H9 (cell line): Measurements from ENCODE around the gene EEF1E1. TPM values are rescaled to one million over a fixed set of nuclear protein-coding genes. Genes with fewer than 3 reads are reported as not detected.

Experiments
- DNase-seq: peaks from one replicate; pipeline ENCODE4 v3.0.0-alpha.2; 2017
- H2AFZ ChIP-seq: one replicate; pipeline ENCODE4 v1.6.1; 2013; ENCODE audit warnings: mild to moderate bottlenecking, low read length, control low read depth, moderate library complexity
- H2AK5ac ChIP-seq: 2 replicates; pipeline ENCODE4 v1.6.1; 2013; ENCODE audit warnings: low read length, control low read depth, mixed read lengths; ENCODE audit not compliant: insufficient read length
- H2BK120ac ChIP-seq: one replicate; pipeline ENCODE4 v1.6.1; 2013; ENCODE audit warnings: low read depth, mild to moderate bottlenecking, low read length, control low read depth, inconsistent platforms; ENCODE audit not compliant: poor library complexity, severe bottlenecking
- H2BK12ac ChIP-seq: 2 replicates; pipeline ENCODE4 v1.6.1; 2013; ENCODE audit warnings: low read length, control low read depth, mixed read lengths, low read depth; ENCODE audit not compliant: insufficient read length
- H2BK15ac ChIP-seq: 2 replicates; pipeline ENCODE4 v1.6.1; 2013; ENCODE audit warnings: low read depth, low read length, control low read depth
- H2BK20ac ChIP-seq: one replicate; pipeline ENCODE4 v1.6.1; 2013; ENCODE audit warnings: low read depth, mild to moderate bottlenecking, low read length, control low read depth, inconsistent platforms; ENCODE audit not compliant: poor library complexity, severe bottlenecking
- H2BK5ac ChIP-seq: 2 replicates; pipeline ENCODE4 v1.6.1; 2013; ENCODE audit warnings: low read length, control low read depth, mixed read lengths; ENCODE audit not compliant: insufficient read length
- H3K14ac ChIP-seq: 2 replicates; pipeline ENCODE4 v1.6.1; 2013; ENCODE audit warnings: low read length, control low read depth; ENCODE audit not compliant: insufficient read depth
- H3K18ac ChIP-seq: 2 replicates; pipeline ENCODE4 v1.6.1; 2013; ENCODE audit warnings: low read depth, mild to moderate bottlenecking, mixed read lengths, low read length, control low read depth; ENCODE audit not compliant: insufficient read length
- H3K23ac ChIP-seq: 2 replicates; pipeline ENCODE4 v1.6.1; 2013; ENCODE audit warnings: low read length, control low read depth, mixed read lengths, low read depth; ENCODE audit not compliant: insufficient read length
- H3K23me2 ChIP-seq: 2 replicates; pipeline ENCODE4 v1.6.1; 2013; ENCODE audit warnings: low read depth, mild to moderate bottlenecking, mixed read lengths, low read length, control low read depth; ENCODE audit not compliant: insufficient read length, poor library complexity, severe bottlenecking
- H3K27ac ChIP-seq: 2 replicates; pipeline ENCODE4 v1.5.1; 2013; ENCODE audit warnings: low read length, control low read depth, mixed read lengths, low read depth; ENCODE audit not compliant: insufficient read length
- H3K27me3 ChIP-seq: 2 replicates; pipeline ENCODE4 v1.6.1; 2013; ENCODE audit warnings: low read length, control low read depth, inconsistent platforms; ENCODE audit not compliant: insufficient read depth
- H3K4ac ChIP-seq: 2 replicates; pipeline ENCODE4 v1.6.1; 2013; ENCODE audit warnings: low read depth, mild to moderate bottlenecking, control low read depth, inconsistent platforms, low read length, moderate library complexity
- H3K4me1 ChIP-seq: 2 replicates; pipeline ENCODE4 v1.6.1; 2013; ENCODE audit warnings: low read length, control low read depth, inconsistent platforms; ENCODE audit not compliant: insufficient read depth
- H3K4me2 ChIP-seq: 2 replicates; pipeline ENCODE4 v1.6.1; 2013; ENCODE audit warnings: low read length, control low read depth, mixed read lengths; ENCODE audit not compliant: insufficient read length, insufficient read depth
- H3K56ac ChIP-seq: 2 replicates; pipeline ENCODE4 v1.6.1; 2013; ENCODE audit warnings: low read depth, mild to moderate bottlenecking, mixed read lengths, low read length, control low read depth; ENCODE audit not compliant: insufficient read length
- H3K79me1 ChIP-seq: 2 replicates; pipeline ENCODE4 v1.6.1; 2013; ENCODE audit warnings: low read depth, mild to moderate bottlenecking, moderate library complexity, low read length, control low read depth, inconsistent platforms; ENCODE audit not compliant: insufficient read depth, poor library complexity, severe bottlenecking
- H3K79me2 ChIP-seq: 2 replicates; pipeline ENCODE4 v1.6.1; 2013; ENCODE audit warnings: low read length, control low read depth, inconsistent platforms; ENCODE audit not compliant: insufficient read depth
- H3K9ac ChIP-seq: 2 replicates; pipeline ENCODE4 v1.6.1; 2013; ENCODE audit warnings: low read length, control low read depth, mixed read lengths; ENCODE audit not compliant: insufficient read length; ENCODE audit errors: extremely low read depth
- H3K9me3 ChIP-seq: one replicate; pipeline ENCODE4 v1.6.1; 2013; ENCODE audit warnings: low read depth, low read length, inconsistent platforms; ENCODE audit not compliant: control insufficient read depth
- H3T11ph ChIP-seq: one replicate; pipeline ENCODE4 v1.6.1; 2013; ENCODE audit warnings: mild to moderate bottlenecking, low read length, control low read depth, inconsistent platforms
- H4K20me1 ChIP-seq: one replicate; pipeline ENCODE4 v1.6.1; 2013; ENCODE audit not compliant: control insufficient read depth, insufficient read length, insufficient read depth
- H4K5ac ChIP-seq: 2 replicates; pipeline ENCODE4 v1.6.1; 2013; ENCODE audit warnings: low read depth, mild to moderate bottlenecking, mixed read lengths, low read length, control low read depth; ENCODE audit not compliant: insufficient read length
- H4K8ac ChIP-seq: replicated peaks from 2 replicates; pipeline ENCODE4 v1.6.1; 2013; ENCODE audit warnings: low read length, control low read depth, mixed read lengths, low read depth; ENCODE audit not compliant: insufficient read length
- H4K91ac ChIP-seq: 2 replicates; pipeline ENCODE4 v1.6.1; 2013; ENCODE audit warnings: low read depth, mild to moderate bottlenecking, moderate library complexity, mixed read lengths, low read length, control low read depth; ENCODE audit not compliant: insufficient read length
- H3K27ac Mint-ChIP-seq, 3 experiments: 2 replicates in 2 of 3; 3 replicates in 1 of 3; pipeline ENCODE4 v1.8.0; 2020 to 2021; ENCODE audit warnings: mixed read lengths in 3 of 3, mild to moderate bottlenecking in 1 of 3, moderate library complexity in 1 of 3
- H3K27me3 Mint-ChIP-seq: 2 replicates; pipeline ENCODE4 v1.8.0; 2021; ENCODE audit warnings: low read depth, mild to moderate bottlenecking, moderate library complexity, mixed read lengths
- H3K36me3 Mint-ChIP-seq, 3 experiments: 2 replicates in 2 of 3; 3 replicates in 1 of 3; pipeline ENCODE4 v1.8.0; 2020 to 2021; ENCODE audit warnings: low read depth in 3 of 3, mixed read lengths in 3 of 3; ENCODE audit not compliant: insufficient read depth in 1 of 3
- H3K4me1 Mint-ChIP-seq, 2 experiments: 2 replicates each; pipeline ENCODE4 v1.8.0; 2020; ENCODE audit warnings: mixed read lengths in 2 of 2
- H3K4me3 Mint-ChIP-seq, 2 experiments: 2 replicates in 1 of 2; 3 replicates in 1 of 2; pipeline ENCODE4 v1.8.0; 2020 to 2021; ENCODE audit warnings: mild to moderate bottlenecking in 2 of 2, mixed read lengths in 2 of 2, moderate library complexity in 1 of 2
- H3K9me3 Mint-ChIP-seq, 2 experiments: 2 replicates in 1 of 2; 3 replicates in 1 of 2; pipeline ENCODE4 v1.8.0; 2020; ENCODE audit warnings: mild to moderate bottlenecking in 2 of 2, mixed read lengths in 2 of 2, moderate library complexity in 1 of 2
- WGBS: extraction: QIAGEN DNeasy Blood & Tissue Kit; methylation state at CpG from one replicate; pipeline ENCODE4 v1.1.7; 2013; ENCODE audit warnings: missing lambda C conversion rate, low lambda C conversion rate, mixed read lengths; ENCODE audit not compliant: insufficient read length; ENCODE audit errors: extremely low coverage; 5-methylcytosine and 5-hydroxymethylcytosine counted together
- total RNA-seq: library from RNA; stranded (reverse); gene quantifications from 2 replicates; pipeline ENCODE4 v1.2.1, GENCODE V29; 2021
- TF ChIP-seq, protein P1 (sequence below): fragments of 200-600 bp; sonication (generic); conservative IDR thresholded peaks from 3 replicates; pipeline ENCODE4 v1.8.0; 2021; ENCODE audit warnings: antibody characterized with exemption, mild to moderate bottlenecking

EEF1E1 gene
- total RNA-seq, 1 experiment from 2014 or later: 71.8 TPM

DNA sequence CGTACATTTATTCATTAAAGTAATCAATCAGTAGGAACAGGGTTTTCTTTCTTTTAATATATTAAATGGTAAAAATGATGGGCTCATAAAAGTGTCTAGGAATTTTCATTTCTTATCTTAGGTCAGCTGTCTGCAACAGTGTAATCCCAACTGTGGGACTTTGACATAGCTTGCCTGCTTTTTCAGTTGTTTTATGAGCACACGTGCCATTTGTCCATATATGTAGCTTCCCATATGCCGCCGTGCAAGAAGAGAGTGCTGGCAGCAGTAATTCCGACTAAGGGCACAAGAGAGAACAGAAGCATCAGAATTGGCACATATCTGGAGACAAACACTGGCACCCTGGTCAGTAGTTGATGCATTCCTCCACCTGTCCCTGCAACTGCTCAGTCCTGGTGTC lies 20.9 kb upstream of the EEF1E1 start:
- Mint-ChIP-seq H3K4me1 (no peaks in the 10 kb centered on the region), H3K4me3 (no peak overlapping the region), H3K9me3 (no peaks in the 10 kb centered on the region; a peak in 1 of 5 replicates), H3K27me3 (peaks cover 1% of the 10 kb centered on the region; the same call in 1 of the 2 replicates), H3K27ac (no peak overlapping the region), H3K36me3 (peaks cover 0 to 4% (median 0%) of the 10 kb centered on the region in 3 experiments; a peak in 2 of 7 replicates)
- H3K9ac ChIP-seq: no peak overlapping the region
- no peak overlapping the region for H4K8ac ChIP-seq
- H4K20me1 ChIP-seq: no peaks in the 10 kb centered on the region
- no peaks in the 10 kb centered on the region for H3K4me1 ChIP-seq
- no peak for DNase-seq
- H3K23ac ChIP-seq: no peak overlapping the region
- no peak overlapping the region for H3T11ph ChIP-seq
- H2AFZ ChIP-seq: no peak overlapping the region
- no peak overlapping the region for H2BK15ac ChIP-seq
- WGBS: no CpG with 5 or more reads among the region's 5 CpGs
- no peak overlapping the region for H2BK5ac ChIP-seq
- H2BK20ac ChIP-seq: no peak overlapping the region
- TF ChIP-seq, protein P1, sequence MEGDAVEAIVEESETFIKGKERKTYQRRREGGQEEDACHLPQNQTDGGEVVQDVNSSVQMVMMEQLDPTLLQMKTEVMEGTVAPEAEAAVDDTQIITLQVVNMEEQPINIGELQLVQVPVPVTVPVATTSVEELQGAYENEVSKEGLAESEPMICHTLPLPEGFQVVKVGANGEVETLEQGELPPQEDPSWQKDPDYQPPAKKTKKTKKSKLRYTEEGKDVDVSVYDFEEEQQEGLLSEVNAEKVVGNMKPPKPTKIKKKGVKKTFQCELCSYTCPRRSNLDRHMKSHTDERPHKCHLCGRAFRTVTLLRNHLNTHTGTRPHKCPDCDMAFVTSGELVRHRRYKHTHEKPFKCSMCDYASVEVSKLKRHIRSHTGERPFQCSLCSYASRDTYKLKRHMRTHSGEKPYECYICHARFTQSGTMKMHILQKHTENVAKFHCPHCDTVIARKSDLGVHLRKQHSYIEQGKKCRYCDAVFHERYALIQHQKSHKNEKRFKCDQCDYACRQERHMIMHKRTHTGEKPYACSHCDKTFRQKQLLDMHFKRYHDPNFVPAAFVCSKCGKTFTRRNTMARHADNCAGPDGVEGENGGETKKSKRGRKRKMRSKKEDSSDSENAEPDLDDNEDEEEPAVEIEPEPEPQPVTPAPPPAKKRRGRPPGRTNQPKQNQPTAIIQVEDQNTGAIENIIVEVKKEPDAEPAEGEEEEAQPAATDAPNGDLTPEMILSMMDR: no peak
- no peak overlapping the region for H4K91ac ChIP-seq
- H3K18ac ChIP-seq: no peak overlapping the region
- H3K9me3 ChIP-seq: no peaks in the 10 kb centered on the region
- no peak overlapping the region for H4K5ac ChIP-seq
- no peak overlapping the region for H2BK12ac ChIP-seq
- H3K27me3 ChIP-seq: no peaks in the 10 kb centered on the region
- H3K27ac ChIP-seq: no peak overlapping the region
- H3K4me2 ChIP-seq: no peak overlapping the region
- no peak overlapping the region for H3K56ac ChIP-seq
- no peak overlapping the region for H2AK5ac ChIP-seq
- H3K4ac ChIP-seq: no peak overlapping the region
- no peaks in the 10 kb centered on the region for H3K79me2 ChIP-seq
- H3K23me2 ChIP-seq: no peaks in the 10 kb centered on the region
- H3K14ac ChIP-seq: no peak overlapping the region
- H3K79me1 ChIP-seq: no peaks in the 10 kb centered on the region
- H2BK120ac ChIP-seq: no peak overlapping the region
